Measurements from ENCODE around the gene OR5K1. TPM values are rescaled to one million over a fixed set of nuclear protein-coding genes. Genes with fewer than 3 reads are reported as not detected.

The OR5K1 gene
- total RNA-seq, 1 donor from 2014 or later: not detected

GRCh38 chr3:98497381-98497780 lies 34.4 kb downstream of the OR5K1 start, which contains the start of gene OR5K2:
Gene OR5K2 (plus strand): TSS chr3:98497681. CDS start chr3:98497681, 0 bp downstream.
- TF ChIP-seq, protein P1, sequence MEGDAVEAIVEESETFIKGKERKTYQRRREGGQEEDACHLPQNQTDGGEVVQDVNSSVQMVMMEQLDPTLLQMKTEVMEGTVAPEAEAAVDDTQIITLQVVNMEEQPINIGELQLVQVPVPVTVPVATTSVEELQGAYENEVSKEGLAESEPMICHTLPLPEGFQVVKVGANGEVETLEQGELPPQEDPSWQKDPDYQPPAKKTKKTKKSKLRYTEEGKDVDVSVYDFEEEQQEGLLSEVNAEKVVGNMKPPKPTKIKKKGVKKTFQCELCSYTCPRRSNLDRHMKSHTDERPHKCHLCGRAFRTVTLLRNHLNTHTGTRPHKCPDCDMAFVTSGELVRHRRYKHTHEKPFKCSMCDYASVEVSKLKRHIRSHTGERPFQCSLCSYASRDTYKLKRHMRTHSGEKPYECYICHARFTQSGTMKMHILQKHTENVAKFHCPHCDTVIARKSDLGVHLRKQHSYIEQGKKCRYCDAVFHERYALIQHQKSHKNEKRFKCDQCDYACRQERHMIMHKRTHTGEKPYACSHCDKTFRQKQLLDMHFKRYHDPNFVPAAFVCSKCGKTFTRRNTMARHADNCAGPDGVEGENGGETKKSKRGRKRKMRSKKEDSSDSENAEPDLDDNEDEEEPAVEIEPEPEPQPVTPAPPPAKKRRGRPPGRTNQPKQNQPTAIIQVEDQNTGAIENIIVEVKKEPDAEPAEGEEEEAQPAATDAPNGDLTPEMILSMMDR (conservative IDR thresholded peaks at IDR 0.05; ENCODE audit: low read depth, low read length): no peak
- no peak for DNase-seq (ENCODE audit: low read depth)
- H3K4me3 ChIP-seq (ENCODE audit: low read depth, low read length): no peak within 1 kb of the TSS

DNA sequence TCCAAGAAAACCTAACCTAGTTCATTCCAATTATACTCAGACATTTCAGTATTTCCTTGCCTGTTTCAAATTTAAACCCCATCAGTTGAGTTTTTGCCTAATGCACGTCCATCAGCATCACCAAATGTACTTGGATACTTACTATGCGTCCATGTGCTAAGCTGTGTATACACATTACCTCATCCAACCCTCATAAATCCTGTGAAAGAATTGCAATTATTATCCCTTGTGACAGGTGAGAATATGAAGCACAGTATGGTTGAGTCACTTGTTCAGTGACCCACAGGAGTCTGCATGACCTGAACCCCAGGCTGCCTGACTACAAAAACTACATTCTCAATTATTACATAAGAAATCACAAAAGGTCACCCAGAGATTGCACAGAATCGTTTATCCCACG lies 37.0 kb downstream of the OR5K1 start:
- TF ChIP-seq, protein P1 (conservative IDR thresholded peaks at IDR 0.05; ENCODE audit: low read depth, low read length): no peak
- H3K4me3 ChIP-seq (ENCODE audit: low read depth, low read length): no peak overlapping the region
- no peak for DNase-seq (ENCODE audit: low read depth)

DNA sequence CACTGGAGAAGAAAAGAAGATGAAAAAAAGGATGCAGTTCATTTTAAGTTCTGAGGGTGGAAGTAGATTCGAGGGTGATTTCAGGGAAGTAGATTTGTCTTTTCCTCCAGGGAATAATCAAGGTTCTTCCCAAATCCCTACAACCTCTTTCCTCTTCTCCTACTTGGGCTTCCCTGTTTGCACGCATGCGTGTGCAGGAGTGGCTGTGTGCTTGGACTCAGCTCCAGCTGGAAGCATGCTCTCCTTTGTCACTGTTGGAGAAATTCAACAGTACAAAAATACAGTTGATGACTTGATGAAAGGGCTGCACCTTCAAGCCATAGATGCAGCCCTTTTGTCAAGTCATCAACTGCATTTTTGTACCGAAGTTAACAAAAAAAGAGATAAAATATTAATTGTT lies 38.3 kb downstream of the OR5K1 start:
- DNase-seq (ENCODE audit: low read depth): no peak
- no peak overlapping the region for H3K4me3 ChIP-seq (ENCODE audit: low read depth, low read length)
- TF ChIP-seq, protein P1 (conservative IDR thresholded peaks at IDR 0.05; ENCODE audit: low read depth, low read length): no peak

GRCh38 chr3:98501863-98502576 lies 39.0 kb downstream of the OR5K1 start:
- H3K4me3 ChIP-seq (ENCODE audit: low read depth, low read length): no peak overlapping the region
- TF ChIP-seq, protein P1 (conservative IDR thresholded peaks at IDR 0.05; ENCODE audit: low read depth, low read length): no peak
- DNase-seq (ENCODE audit: low read depth): no peak

DNA sequence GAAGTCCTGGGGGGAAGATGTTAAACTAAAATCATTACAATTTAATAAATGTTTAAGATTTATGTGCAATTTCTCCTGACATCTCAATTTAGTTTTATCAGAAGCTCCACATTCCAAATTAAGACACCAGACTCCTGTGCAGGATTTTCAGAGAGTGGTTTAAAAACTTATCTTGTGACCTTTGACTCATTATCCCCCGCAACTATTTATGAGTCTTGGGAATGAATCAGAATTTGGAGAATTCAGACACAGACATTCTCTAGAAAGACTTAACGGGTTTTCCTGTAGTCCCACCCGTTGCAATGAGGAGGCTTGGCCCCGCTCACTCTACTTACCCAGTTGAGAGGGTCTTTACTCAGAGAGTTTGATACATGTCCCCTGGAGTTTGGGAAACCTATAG lies 41.5 kb downstream of the OR5K1 start:
- H3K4me3 ChIP-seq (ENCODE audit: low read depth, low read length): no peak overlapping the region
- TF ChIP-seq, protein P1 (conservative IDR thresholded peaks at IDR 0.05; ENCODE audit: low read depth, low read length): no peak
- no peak for DNase-seq (ENCODE audit: low read depth)

DNA sequence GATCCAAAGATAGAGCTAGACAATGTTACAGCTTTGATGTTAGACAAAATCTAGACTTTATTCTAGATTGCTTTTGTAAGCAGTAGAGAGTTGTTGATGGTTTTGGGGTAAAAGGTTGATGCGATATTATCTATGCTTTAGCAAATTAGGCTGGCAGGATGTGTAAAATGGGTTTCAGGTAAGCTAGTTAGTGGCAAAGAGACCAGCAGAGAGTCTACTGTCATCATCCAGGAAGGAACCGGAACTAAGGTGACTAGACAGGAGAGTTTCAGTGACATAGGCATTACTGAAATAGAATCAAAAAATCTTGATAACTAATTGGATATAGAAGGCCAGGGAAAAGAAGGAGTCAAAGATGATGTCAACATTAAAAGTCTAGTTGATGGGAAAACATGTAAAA lies 45.6 kb downstream of the OR5K1 start:
- no peak overlapping the region for H3K4me3 ChIP-seq (ENCODE audit: low read depth, low read length)
- DNase-seq (ENCODE audit: low read depth): no peak

More for the DNA sequence above, 45.6 kb downstream of the OR5K1 start:
- TF ChIP-seq, protein P1 (conservative IDR thresholded peaks at IDR 0.05; ENCODE audit: low read depth, low read length): no peak
